H1 (cell line): ENCODE results near the gene MRFAP1.
A peak's percentile ranks its signal among the peaks of the same experiment; 100 is the strongest.

Experiments
- CHD2 ChIP-seq: IDR thresholded peaks from 2 replicates; pipeline ENCODE4 v1.6.1; 2012; ENCODE audit warnings: low read length, improper control_type of control experiment
- CTCF ChIP-seq, 3 experiments: IDR thresholded peaks; 1 replicate in 2 of 3; 2 replicates in 1 of 3; pipeline versions ENCODE4 v1.5.1 to v1.6.1; 2011; ENCODE audit warnings: low read length in 3 of 3, mild to moderate bottlenecking in 3 of 3, inconsistent platforms in 2 of 3, low read depth in 1 of 3, moderate library complexity in 1 of 3; ENCODE audit not compliant: insufficient read depth in 1 of 3; ENCODE audit errors: control extremely low read depth in 1 of 3
- EZH2 ChIP-seq: fragments of 200-600 bp; sonication (generic); IDR thresholded peaks from 2 replicates; pipeline ENCODE4 v1.7.1; 2012; ENCODE audit warnings: low read depth, mild to moderate bottlenecking, moderate library complexity, low read length, inconsistent platforms; ENCODE audit not compliant: severe bottlenecking
- PHF8 ChIP-seq: fragments of 200-600 bp; sonication (generic); conservative IDR thresholded peaks from 2 replicates; pipeline ENCODE4 v1.7.1; 2012; ENCODE audit warnings: low read depth, mild to moderate bottlenecking, inconsistent platforms, low read length, moderate library complexity
- TEAD4 ChIP-seq: IDR thresholded peaks from 2 replicates; pipeline ENCODE4 v1.6.1; 2012; ENCODE audit warnings: low read depth, low read length, inconsistent platforms, mixed read lengths
- TF ChIP-seq, protein P1 (sequence below): IDR thresholded peaks from 2 replicates; pipeline ENCODE4 v1.6.1; 2011; ENCODE audit warnings: low read depth, mild to moderate bottlenecking, low read length; ENCODE audit not compliant: insufficient read depth

DNA sequence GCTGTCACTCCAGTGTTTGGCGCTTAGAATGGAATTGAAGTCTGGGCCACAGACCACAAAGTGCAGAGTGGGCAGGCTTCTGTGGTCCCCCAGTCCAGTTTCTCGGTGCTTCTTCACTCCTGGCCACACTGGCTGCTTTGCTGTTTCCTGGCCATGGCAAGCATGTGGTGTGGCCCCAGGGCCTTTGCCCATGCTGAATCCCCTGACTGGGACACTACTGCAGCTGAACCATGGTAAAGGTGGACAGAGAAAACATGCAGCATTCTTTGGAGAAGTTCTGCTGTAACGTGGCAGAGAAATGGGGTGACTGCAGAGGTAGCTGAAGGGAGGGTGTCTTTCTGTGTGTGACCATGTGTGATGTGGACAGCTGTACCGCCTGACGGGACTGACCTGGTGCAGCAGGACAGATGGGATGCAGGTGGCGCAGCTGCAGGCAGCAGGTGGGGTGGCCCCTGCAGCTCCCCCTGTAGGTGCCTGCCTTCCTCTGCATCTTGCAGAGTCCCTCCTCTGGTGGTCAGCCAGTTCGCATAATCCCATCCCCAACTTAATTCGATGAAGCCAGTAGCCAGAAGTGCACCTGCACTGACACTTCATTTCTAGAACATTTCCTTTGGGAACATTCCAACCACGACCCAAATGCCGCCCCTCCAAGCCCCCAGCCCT lies 40.0 kb downstream of the MRFAP1 start:
- TF ChIP-seq CTCF (IDR thresholded peaks at IDR 0.05; ENCODE audit: control extremely low read depth in 1 of 3, insufficient read depth in 1 of 3, low read depth in 1 of 3, low read length in 3 of 3): peak in 2 of 3 experiments; percentile 90 to 98; a peak in 3 of 4 replicates
- TF ChIP-seq TEAD4: no peak
- no peak for TF ChIP-seq CHD2
- no peak for TF ChIP-seq EZH2
- TF ChIP-seq, protein P1, sequence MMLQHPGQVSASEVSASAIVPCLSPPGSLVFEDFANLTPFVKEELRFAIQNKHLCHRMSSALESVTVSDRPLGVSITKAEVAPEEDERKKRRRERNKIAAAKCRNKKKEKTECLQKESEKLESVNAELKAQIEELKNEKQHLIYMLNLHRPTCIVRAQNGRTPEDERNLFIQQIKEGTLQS: no peak
- no peak for TF ChIP-seq PHF8
